Measurements from ENCODE around the gene JMJD1C. TPM values are rescaled to one million over a fixed set of nuclear protein-coding genes. Genes with fewer than 3 reads are reported as not detected.

The JMJD1C gene
- total RNA-seq, 1 experiment from 2014 or later = 66.3 TPM

GRCh38 chr10:63150745-63151144, 315.0 kb downstream of the JMJD1C start:
- CTCF ChIA-PET = no interaction called here
- no peak for TF ChIP-seq TCF7L2 (IDR thresholded peaks at IDR 0.05; ENCODE audit: borderline replicate concordance, extremely low read depth, insufficient read depth, insufficient read length)
- TF ChIP-seq CEBPB (IDR thresholded peaks at IDR 0.05; ENCODE audit: low read depth) = no peak
- no peak for TF ChIP-seq EZH2phosphoT487 (IDR thresholded peaks at IDR 0.05; ENCODE audit: borderline replicate concordance)
- no peak for TF ChIP-seq EZH2 (IDR thresholded peaks at IDR 0.05)
- TF ChIP-seq ATF3 (IDR thresholded peaks at IDR 0.05) = no peak
- TF ChIP-seq SRF (IDR thresholded peaks at IDR 0.05; ENCODE audit: low read depth) = no peak
- TF ChIP-seq JUND (IDR thresholded peaks at IDR 0.05) = no peak
- TF ChIP-seq EGR1 (IDR thresholded peaks at IDR 0.05; ENCODE audit: low read depth) = no peak
- TF ChIP-seq POLR2AphosphoS5 (IDR thresholded peaks at IDR 0.05; ENCODE audit: low read depth, low read length) = no peak
- TF ChIP-seq CTCF (IDR thresholded peaks at IDR 0.05 in 2 of 3, conservative IDR thresholded peaks at IDR 0.05 in 1 of 3; ENCODE audit: borderline replicate concordance in 1 of 3, insufficient read depth in 1 of 3, low read depth in 2 of 3, low read length in 2 of 3) = no peak
- no peak for TF ChIP-seq MAX (IDR thresholded peaks at IDR 0.05)
- TF ChIP-seq CBX3 (IDR thresholded peaks at IDR 0.05; ENCODE audit: low read depth) = no peak
- TF ChIP-seq ELF1 (IDR thresholded peaks at IDR 0.05; ENCODE audit: borderline replicate concordance, low read depth) = no peak
- Histone ChIP-seq H3K4me1 (ENCODE audit: control insufficient read depth in 1 of 2, insufficient read depth in 2 of 2, low read length in 2 of 2) (no peaks in the 10 kb centered on the region), H4K20me1 (ENCODE audit: insufficient read depth) (no peaks in the 10 kb centered on the region), H2AFZ (ENCODE audit: low read depth, low read length, poor library complexity, severe bottlenecking) (no peak overlapping the region), H3K27ac (ENCODE audit: low read depth, low read length) (no peak overlapping the region), H3K4me2 (ENCODE audit: low read length) (no peak overlapping the region), H3K9ac (ENCODE audit: low read length) (no peak overlapping the region), H3K27me3 (ENCODE audit: insufficient read depth, low read length) (no peaks in the 10 kb centered on the region), H3K79me2 (ENCODE audit: insufficient read depth, low read length) (peaks cover 41% of the 10 kb centered on the region), H3K9me3 (ENCODE audit: control insufficient read depth in 1 of 2, insufficient read depth in 1 of 2, low read depth in 1 of 2, low read length in 2 of 2) (no peaks in the 10 kb centered on the region), H3K9me2 (ENCODE audit: insufficient read depth) (no peaks in the 10 kb centered on the region), H3K4me3 (replicated peaks in 1 of 2; ENCODE audit: low read depth in 1 of 2, low read length in 2 of 2) (no peak overlapping the region), H3K36me3 (ENCODE audit: control insufficient read depth in 1 of 2, insufficient read depth in 2 of 2, low read length in 2 of 2) (peaks cover 10 to 24% of the 10 kb centered on the region in 2 experiments; a peak in 3 of 4 replicates)
- POLR2A ChIA-PET = no interaction called here
- no TSS peak for BruUV-seq (replicated peaks)
- DNase-seq (ENCODE audit: low read depth, low spot score) (no peak), ATAC-seq (no peak)
- RAD21 ChIA-PET (ENCODE audit: low non-redundant PET in 1 of 2, low total read pairs in 2 of 2, uncharacterized antibody in 2 of 2, unreplicated experiment in 2 of 2) = no interaction called here
- intact Hi-C loops (cut with micrococcal nuclease) = no loop called here

All from HCT116 (cell line).